Ammon's horn (tissue), 1 donor: ENCODE measurements around the gene HLA-DMA.

Experiments
- DNase-seq: peaks from one replicate; pipeline ENCODE4 v3.0.0-alpha.2; 2016; ENCODE audit warnings: low spot score

HLA-DMA gene

DNA sequence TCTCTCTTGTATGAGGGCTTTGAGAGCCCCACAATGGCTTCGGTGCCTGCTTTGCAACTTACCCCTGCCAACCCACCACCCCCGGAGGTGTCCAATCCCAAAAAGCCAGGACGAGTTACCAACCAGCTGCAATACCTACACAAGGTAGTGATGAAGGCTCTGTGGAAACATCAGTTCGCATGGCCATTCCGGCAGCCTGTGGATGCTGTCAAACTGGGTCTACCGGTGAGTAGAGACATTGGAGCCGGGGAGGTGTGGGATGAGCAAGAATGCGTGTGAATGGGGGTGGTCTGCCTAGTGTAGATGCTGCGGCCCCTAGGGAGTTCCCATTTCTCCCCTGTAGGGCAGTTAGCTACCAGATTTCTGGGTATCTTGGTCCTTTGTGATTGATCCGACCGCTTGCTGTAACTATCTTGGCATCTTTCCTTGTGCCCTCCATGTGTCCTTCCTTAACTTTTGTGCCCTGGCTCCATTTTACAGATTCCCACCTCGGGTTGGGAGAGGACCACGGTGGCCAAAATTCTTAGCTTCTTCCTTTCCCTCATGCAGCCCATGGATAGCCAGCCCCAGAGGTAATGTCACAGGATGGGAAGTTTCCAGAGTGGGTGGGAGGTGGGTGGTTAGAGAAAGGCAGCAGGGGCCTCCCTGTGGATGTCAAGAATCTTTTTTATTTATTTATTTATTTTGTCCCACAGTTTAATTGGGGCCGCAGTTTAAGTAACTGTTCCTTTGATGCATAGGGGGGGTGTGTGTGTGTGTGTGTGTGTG lies 21.8 kb upstream of the HLA-DMA start:
- DNase-seq = no peak

DNA sequence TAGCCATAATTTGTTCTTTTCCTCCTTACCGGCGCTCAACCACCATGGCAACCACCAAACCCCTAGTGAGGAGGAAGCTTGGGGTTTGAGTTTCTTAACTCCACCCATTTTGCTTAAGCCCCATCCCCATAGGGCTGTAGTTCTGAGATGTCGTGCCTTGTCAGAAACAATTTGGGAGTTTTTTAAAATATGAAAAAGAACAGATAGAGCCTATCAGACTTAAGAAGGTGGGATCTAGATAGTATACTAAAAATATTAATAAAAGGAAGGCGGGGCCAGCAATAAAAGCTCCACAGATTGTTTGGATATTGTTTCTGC lies 21.1 kb upstream of the HLA-DMA start:
- no peak for DNase-seq

DNA sequence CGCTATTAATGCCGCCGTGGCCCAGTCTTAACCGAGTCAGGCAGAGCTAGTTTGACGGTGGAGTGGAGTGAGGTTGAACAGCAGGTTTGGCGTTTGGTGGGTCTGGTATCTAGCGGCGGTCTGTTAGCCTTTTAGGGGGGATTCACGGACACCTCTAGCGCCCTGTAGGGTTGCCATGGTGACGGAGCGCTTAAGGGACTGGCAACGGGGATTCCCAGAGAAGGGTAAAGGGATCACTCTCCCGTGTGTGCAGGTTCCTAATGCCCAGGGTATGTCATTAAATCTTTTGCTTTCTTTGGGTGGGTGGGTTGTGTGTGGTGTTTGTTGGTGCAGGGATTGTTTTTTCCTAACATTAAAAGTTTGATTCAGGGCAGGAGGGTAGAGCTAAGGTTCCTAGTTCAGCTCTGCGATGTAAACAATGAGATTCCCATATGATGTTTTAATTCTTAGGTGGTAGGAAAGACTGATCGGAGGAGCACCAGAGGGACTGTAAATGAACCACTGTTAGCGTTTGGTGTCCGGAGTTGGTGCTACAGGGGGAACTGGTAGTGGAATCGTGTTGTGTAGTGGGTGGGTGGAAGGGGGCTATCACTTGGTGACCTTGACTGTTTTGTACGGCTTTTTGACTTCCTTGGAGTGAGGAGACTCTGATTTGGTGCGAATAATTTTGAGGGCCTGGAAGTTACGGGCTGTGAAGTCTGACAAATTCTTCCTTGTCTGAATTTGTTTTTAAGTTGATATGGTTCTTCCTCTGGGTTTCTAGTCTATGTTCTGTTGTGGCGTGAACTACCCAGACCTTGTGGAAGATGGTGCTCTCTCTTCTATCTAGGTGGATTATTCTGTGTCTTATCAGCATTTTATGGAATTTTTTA lies 20.5 kb upstream of the HLA-DMA start:
- DNase-seq = peak; percentile 45

- DNase-seq = no peak
Measured at GRCh38 chr6:32972353-32973143, 19.7 kb upstream of the HLA-DMA start.

DNA sequence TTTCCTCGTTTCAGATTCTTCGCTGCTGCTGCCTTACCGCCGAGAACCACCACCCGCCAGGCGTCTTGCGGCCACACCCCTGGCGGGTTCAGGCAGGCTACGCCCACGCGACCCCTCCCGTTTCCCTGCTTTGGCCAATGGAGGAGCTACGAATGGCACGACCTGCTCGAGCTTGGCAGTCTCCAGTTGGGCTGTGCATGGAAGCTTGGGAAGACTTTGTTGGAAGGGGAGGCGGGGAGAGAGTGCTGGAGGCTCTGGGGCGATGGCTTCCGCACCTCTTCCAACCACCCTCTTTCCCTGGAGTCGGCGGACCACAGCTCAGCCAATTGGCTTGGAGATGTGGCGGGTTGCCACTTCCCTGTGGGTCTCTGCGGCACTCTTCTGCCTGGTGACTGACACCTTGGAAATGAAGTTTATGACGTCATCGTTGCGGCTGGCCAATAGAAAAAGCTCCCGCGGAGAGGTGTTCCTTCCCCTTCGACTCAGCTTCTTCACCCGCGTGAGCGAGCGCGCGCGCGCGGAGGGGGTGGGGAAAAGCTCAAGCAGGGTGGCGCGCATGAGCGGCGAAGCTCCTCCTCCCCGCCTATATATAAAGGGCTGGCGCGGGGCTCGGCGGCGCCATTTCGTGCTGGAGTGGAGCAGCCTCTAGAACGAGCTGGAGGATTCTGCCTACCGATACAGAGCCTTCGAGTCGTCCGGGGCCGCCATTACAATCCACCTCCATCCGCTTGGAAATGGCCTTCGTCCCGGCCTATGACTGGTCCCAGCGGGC lies 18.9 kb upstream of the HLA-DMA start:
- DNase-seq = peak; percentile 98

GRCh38 chr6:32971242-32971580 lies 18.3 kb upstream of the HLA-DMA start:
- no peak for DNase-seq

- DNase-seq = peak; percentile 83
Measured at GRCh38 chr6:32970413-32971241, 17.7 kb upstream of the HLA-DMA start.

- peak; percentile 76 for DNase-seq
Measured at GRCh38 chr6:32969685-32970412, 17.0 kb upstream of the HLA-DMA start.

DNA sequence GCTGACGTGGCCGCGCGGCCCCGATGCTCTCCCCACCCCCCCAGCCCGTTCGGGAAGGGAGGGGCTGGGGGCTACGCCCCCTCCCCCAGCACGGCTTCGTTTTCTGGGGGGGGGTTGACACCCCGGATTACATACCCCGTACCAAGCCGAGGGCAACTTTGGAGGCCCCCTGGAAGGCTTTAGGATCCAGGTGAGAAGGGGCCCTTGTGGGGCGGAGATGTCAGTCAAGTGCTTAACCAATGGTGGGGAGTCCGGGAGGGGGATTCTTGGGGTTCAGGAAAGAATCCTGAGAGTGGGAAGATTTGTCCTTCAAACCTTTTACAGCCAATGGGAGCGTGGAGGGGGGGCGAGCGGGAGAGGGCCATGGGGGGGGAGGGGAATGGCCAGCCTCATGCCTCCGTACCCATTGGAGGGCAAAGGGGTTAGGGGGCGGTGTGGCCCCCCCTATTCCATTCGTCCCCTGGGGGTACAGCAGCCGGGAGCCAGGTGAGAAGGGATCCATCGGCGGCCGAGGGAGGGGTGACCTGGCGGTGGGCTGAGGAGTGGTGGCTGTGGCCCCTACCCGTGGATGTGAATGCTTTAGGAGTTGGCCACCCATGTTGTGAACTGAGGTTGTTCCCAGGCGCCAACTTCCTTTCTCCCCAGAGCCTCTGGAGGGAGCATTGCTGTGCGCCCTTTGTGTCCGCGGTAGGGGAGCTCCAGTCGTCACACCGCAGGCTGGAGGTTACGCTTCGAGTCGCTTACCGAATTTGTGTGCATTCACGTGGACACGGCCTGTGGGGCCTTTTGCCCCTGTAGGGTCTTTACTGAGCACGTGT lies 16.2 kb upstream of the HLA-DMA start:
- peak; percentile 71 for DNase-seq

DNA sequence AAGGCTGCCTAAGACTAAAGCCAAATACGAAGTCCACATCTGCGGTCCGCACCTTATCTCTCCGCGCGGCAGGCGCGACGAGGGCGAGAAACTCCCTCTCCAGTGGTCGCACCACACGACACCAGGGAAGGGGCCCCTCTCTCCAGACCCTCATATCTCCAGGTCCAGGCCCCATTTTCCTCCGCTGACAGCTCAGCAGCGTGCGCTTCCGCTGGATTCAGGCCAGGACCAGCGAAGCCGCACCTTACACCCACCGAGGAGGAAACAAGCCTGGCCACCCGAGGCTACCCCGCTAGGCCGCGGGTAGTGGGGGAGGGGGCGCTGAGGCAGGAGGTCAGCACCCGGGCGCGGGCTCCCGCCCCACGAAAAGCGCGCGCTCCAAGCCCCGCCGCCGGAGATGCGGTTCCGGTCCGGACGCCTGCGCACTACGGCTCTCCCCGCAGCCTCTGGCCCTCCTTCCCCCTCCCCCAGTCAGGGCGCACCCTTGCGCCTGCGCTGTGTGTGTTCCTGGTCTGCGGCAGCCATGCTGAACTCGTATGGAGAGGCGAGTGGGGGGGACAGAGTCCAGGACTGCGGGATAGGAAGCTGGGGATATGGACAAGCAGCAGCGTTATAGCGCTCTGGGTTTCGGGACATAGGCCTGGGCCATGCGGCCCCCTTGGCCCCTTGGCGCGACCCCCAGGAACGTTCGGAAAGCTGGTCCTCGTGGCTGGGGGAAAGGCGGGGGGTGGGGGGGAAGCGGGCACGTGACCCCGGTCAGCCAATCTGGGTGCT lies 15.4 kb upstream of the HLA-DMA start, which contains the start of gene BRD2:
Gene BRD2 (plus strand): TSS at position 502 of the 774 bp plus-strand sequence. CDS start 4,305 bp downstream, outside the sequence.
- peak; percentile 98 for DNase-seq

DNA sequence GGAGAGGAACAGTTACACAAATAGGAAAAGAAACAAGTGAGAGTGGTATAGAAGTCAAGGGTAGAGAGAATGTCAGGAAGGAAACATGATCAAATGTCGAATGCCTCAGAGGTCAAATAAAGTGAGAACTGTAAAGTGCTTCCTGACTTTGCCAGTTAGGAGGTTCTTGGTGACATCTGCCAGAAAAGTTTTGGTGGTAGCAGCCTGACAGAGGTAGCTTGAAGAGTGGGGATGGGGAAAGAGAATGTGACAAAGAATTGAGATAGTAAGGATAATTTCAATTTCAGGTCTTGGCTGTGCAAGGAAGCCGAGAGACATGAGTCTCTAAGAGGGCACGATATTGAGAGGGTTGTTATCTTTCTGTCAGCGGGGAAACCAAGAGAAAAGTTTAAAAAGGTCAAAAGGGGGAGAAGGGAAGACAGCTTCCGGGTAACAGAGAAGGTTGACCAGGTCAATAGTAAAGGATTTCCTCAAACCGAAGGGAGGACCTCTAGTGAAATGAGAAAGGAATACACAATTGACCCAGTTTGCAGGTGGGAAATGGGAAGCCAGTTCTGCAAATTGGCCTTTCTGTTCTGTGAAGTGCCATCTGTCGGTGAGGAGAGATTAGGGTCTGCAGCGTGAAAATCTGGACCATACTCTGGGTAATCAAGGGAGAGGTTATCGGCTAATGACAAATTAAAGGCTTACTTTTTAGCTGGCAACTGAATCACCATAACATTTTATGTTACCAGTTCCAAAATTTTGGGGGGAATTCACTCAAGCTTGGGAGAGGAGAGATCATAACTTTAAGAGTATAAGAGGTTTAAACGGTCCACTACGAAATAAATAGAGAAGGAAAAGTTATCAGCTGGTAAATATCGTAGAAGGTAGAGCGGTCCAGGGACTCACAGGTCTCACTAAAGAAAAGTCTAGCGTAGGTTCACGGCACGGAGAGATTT lies 14.5 kb upstream of the HLA-DMA start:
- DNase-seq = peak; percentile 82

DNA sequence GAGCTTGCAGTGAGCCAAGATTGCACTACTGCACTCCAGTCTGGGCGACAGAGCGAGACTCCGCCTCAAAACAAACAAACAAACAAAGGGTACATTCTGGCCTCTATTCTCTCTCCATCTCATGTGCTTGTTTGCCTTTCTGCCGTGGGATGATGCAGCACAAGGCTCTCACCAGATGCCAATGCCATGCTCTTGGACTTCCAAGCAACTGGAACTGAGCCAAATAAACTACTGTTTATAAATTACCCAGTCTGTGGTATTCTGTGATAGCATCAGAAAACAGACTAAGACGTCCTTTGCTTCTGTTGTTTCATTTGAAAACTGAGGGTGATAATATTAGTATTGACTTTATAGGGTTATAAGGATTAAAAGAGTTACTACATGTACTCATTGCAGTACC lies 11.9 kb upstream of the HLA-DMA start:
- no peak for DNase-seq

DNA sequence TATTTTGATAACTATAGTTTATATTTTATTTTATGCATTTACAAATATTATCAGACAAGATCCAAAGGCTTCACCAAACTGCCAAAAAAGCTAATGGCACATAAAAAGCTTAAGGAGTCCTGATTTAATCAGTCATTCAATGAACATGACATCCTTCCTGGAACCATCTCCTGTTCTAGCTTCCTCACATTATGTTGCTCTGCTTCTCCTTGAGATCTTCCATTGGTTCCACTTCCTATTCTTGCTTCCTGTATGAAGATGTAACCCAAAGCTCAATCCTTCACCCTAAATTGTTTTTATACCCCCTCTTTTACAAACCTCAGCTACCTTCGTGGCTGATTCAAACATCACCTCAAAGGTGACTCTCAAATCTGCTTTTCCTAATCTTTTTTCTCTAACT lies 11.0 kb upstream of the HLA-DMA start:
- no peak for DNase-seq

DNA sequence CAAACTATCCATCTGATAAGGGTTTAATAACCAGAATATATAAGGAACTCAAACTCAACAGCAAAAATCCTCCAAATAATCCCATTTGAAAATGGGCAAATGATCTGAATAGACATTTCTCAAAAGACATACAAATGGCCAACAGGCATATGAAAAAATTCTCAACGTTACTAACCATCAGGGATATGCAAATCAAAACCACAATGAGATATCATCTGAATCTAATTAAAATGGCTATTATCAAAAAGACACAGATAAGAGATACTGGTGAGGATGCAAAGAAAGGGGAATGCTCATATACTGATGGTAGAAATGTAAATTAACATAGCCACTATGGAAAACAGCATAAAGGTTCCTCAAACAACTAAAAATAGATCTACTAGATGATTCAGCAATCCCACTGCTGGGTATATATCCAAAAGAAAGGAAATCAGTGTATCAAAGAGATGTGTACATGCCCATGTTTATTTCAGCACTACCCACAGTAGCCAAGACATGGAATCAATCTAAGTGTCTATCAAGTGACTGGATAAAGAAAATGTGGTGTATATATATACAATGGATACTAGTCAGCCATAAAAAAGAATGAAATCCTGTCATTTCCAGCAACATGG lies 9.4 kb upstream of the HLA-DMA start:
- no peak for DNase-seq

- no peak for DNase-seq
Measured at GRCh38 chr6:32960563-32960962, 7.7 kb upstream of the HLA-DMA start.

GRCh38 chr6:32956176-32956575 lies 3.3 kb upstream of the HLA-DMA start:
- DNase-seq = no peak
